Brain microvascular endothelial cell (primary cell): ENCODE data around the gene SPTLC3.
A peak's percentile ranks its signal among the peaks of the same experiment; 100 is the strongest.

Experiments
- DNase-seq: peaks from one replicate; pipeline ENCODE4 v3.0.0-alpha.2; 2020
- H3K27ac ChIP-seq: fragments of 250-450 bp; sonication (Bioruptor Pico); 2 replicates; pipeline ENCODE4 v1.5.1; 2020; ENCODE audit warnings: mild to moderate bottlenecking, moderate library complexity
- H3K27me3 ChIP-seq: fragments of 250-450 bp; sonication (Bioruptor Pico); replicated peaks from 2 replicates; pipeline ENCODE4 v1.5.1; 2020; ENCODE audit warnings: mild to moderate bottlenecking
- H3K36me3 ChIP-seq: fragments of 250-450 bp; sonication (Bioruptor Pico); replicated peaks from 2 replicates; pipeline ENCODE4 v1.5.1; 2020; ENCODE audit warnings: mild to moderate bottlenecking
- H3K4me3 ChIP-seq: 2 replicates; pipeline ENCODE4 v1.5.1; 2011; ENCODE audit warnings: low read depth, mild to moderate bottlenecking, control low read depth, low read length, moderate library complexity
- in situ Hi-C: cut with HindIII; loops from 2 replicates; pipeline ENCODE4 v1.10.0; 2017; ENCODE audit warnings: low sequenced_read_pairs, low pct_ligation_motif_present
- TF ChIP-seq, protein P1 (sequence below): IDR thresholded peaks from 2 replicates; pipeline ENCODE4 v1.5.1; 2011; ENCODE audit warnings: low read depth, mild to moderate bottlenecking, moderate library complexity, low read length, control low read depth, inconsistent platforms; ENCODE audit errors: missing control alignments

Gene SPTLC3

GRCh38 chr20:12970372-12970821 is 38.4 kb upstream of the SPTLC3 start:
- peak; percentile 39 for DNase-seq
- no peaks in the 10 kb centered on the region for H3K27me3 ChIP-seq
- H3K27ac ChIP-seq, result no peak overlapping the region
- no peak overlapping the region for H3K4me3 ChIP-seq
- in situ Hi-C loops, result loop anchor here (25.0 kb wide), 1 partner anchor 142 kb away; no protein-coding TSS in a partner anchor
- no peaks in the 10 kb centered on the region for H3K36me3 ChIP-seq
- TF ChIP-seq, protein P1, sequence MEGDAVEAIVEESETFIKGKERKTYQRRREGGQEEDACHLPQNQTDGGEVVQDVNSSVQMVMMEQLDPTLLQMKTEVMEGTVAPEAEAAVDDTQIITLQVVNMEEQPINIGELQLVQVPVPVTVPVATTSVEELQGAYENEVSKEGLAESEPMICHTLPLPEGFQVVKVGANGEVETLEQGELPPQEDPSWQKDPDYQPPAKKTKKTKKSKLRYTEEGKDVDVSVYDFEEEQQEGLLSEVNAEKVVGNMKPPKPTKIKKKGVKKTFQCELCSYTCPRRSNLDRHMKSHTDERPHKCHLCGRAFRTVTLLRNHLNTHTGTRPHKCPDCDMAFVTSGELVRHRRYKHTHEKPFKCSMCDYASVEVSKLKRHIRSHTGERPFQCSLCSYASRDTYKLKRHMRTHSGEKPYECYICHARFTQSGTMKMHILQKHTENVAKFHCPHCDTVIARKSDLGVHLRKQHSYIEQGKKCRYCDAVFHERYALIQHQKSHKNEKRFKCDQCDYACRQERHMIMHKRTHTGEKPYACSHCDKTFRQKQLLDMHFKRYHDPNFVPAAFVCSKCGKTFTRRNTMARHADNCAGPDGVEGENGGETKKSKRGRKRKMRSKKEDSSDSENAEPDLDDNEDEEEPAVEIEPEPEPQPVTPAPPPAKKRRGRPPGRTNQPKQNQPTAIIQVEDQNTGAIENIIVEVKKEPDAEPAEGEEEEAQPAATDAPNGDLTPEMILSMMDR, result peak; percentile 68

DNA sequence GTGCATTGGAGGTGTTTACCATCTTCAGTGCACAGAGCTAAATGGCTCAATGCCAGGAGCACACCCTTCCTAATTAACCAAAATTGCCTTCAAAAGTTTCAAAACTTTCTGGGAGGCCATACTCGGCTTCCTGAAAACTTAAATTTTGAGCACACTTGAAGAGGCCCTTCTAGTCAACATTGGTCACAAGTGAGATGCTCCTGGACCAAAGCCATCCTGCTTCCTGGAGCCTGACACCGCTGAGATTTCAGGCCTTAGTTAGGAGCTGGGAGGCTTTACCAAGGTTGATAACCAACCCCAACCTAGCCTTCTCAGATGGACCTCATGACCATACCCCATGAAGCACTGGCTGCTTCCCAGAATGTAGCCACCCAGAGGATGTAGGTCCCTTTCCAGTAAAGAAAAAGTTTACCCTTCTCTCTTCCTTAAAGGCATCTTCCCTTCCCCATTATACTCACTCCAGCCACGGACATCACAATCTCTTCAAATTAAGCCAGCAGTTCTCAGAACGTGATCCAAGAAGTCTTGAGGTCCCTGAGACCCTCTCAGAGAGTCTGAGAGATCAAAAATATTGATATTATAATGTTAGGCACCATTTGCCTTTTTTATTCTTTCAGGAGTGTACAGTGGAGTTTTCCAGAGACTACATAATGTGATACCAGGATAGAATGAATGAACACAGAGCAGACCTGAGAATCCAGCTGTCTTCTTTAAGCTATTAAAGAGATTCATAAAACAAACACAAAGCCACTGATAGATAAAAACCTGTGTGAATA is 32.8 kb upstream of the SPTLC3 start:
- in situ Hi-C loops, result no loop called here
- TF ChIP-seq, protein P1, result no peak
- H3K27me3 ChIP-seq, result no peaks in the 10 kb centered on the region
- no peak overlapping the region for H3K4me3 ChIP-seq
- no peak overlapping the region for H3K27ac ChIP-seq
- DNase-seq, result no peak
- no peaks in the 10 kb centered on the region for H3K36me3 ChIP-seq

DNA sequence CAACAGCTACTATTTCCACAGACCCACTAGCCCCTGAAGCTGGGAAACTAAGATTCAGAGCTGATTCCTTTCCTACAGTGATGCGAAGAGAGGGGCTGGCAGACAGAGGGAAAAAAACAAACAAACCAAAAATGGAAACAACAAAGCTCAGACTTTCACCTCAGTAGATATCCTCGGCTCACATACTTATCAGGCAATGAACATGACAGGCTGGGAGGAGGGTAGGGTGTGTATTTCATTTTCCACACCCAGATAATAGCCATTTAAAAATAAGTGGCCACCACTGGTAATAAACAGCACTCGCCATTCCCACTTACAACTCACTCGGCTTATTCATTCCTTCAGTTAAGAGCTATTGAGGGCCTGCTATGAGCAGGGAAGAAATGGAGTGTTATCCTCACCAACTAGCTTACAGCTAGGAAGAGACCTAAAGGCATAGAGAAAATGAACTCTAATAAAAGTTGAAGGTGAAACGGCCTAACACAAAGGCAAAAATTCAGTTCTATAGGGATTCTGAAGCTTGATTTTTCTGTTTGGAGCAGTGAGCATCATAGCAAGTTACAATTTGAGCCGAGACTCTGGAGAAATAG is 32.0 kb upstream of the SPTLC3 start:
- Histone ChIP-seq H3K36me3 (no peaks in the 10 kb centered on the region), H3K27ac (no peak overlapping the region), H3K4me3 (no peak overlapping the region), H3K27me3 (no peaks in the 10 kb centered on the region)
- TF ChIP-seq, protein P1, result no peak
- DNase-seq, result no peak
- in situ Hi-C loops, result no loop called here

DNA sequence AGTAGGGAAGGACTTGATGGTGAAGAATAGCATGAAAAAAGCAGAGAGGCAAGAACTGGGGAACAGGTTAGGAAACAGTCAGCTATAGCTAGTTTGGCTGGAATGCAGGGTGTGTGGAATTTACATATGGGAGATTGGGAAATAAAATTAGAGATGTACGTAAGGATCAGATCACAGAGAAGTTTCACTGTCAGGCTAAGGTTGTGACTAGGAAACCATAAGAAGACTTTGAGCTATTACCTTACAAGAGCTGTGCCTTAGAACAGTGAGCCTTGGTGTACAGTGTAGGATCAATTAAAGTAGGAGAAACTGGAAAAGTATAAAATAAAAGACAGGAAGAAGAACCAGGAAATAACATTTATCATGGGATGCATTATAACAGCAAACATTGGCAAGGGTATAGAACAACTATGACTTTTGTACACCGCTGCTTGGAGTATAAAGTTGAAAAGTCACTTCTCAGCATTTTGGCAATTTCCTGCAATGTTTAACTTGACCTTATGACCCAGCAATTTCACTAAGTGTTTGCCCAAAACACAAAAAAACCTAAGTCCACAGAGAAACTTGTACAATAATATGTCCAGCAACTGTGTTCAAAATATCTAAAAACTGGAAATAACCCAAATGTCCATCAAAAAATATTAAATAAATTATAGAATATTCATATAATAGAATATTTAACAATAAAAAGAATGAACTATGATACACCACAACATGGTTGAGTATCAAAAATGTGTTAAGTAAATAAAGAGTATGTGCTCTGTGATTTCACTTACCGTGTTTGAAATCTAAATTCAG is 31.2 kb upstream of the SPTLC3 start:
- in situ Hi-C loops, result no loop called here
- H3K27me3 ChIP-seq, result no peaks in the 10 kb centered on the region
- no peak overlapping the region for H3K27ac ChIP-seq
- TF ChIP-seq, protein P1, result no peak
- DNase-seq, result no peak
- no peak overlapping the region for H3K4me3 ChIP-seq
- H3K36me3 ChIP-seq, result no peaks in the 10 kb centered on the region

DNA sequence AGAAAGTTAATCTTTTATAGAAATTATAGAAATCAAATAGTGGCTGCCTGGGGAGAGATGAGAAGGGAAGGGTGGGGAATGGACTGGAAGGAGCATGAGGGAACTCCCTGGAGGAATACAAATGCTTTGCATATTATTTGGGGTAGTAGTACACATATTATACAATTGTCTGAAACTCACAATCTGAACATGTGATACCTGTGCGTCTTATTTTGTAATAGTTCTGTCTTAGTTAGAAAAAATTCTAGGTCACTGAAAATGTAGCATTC is 30.7 kb upstream of the SPTLC3 start:
- Histone ChIP-seq H3K4me3 (no peak overlapping the region), H3K36me3 (no peaks in the 10 kb centered on the region), H3K27ac (no peak overlapping the region), H3K27me3 (no peaks in the 10 kb centered on the region)
- DNase-seq, result no peak
- TF ChIP-seq, protein P1, result no peak
- in situ Hi-C loops, result no loop called here
